GM18867 (cell line): ENCODE data around the gene TGFA.

ENCODE experiments used
- ATAC-seq: cut with Tn5 transposase; IDR thresholded peaks from one replicate; pipeline ENCODE4 v1.9.1; 2021; ENCODE audit warnings: mild to moderate bottlenecking, moderate library complexity; ENCODE audit not compliant: unreplicated experiment

TGFA gene

DNA sequence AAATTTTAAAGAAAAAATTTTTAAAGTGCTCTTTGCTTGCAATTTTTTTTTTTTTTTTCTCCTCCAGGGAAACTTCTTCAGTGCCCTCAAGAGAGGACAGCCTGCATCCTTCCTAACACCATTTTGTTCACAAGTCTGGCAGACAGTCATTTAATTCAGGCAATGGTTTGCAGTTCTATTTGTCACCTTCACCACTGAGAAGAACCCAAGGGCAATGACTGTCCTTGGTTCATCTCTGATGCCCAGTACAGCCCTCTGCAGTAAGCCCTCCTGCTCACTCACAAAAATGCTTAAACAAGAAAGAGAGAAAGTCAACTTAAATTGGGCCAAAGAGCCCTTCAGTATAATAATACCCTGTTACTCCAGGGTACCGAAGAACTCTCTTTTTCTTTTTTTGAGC is 52.4 kb downstream of the TGFA start:
- ATAC-seq, result no peak

DNA sequence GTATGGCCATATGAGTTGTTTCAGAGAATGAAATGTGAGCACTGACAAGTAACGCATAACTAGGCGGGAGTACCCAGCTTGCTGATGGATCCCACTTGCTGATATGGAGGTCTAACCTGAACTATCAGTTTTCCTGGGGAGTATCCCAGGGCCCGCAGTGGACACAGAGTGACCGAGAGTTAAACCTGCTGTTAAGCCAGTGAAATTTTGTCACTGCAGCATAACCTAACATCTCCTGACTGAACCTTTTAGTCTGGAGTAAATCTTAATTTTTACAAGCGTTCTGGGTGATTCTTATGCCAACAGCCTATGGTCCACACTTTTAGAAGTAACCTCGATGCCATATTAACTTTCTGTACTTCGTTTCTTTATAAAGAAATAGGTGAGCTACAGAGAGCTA is 54.4 kb downstream of the TGFA start:
- no peak for ATAC-seq

DNA sequence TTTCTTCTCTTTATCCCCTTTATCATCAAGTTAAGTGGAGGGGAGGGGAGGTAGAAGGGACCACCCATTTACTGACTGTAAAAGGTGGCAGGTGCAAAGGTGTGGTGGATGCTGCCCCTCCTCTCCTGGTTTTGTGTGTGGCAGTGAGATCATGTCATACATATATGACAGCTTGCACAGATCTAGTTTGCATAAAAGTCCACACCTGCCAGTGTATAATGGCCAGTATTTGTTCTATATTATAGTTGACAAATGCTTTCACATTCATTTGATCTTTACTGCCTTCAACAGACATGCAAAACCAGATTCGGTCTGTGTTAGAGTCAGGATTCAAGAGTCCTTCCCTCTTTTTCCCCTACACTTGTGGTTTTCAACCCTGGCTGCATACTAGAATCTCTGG is 55.1 kb downstream of the TGFA start:
- no peak for ATAC-seq

DNA sequence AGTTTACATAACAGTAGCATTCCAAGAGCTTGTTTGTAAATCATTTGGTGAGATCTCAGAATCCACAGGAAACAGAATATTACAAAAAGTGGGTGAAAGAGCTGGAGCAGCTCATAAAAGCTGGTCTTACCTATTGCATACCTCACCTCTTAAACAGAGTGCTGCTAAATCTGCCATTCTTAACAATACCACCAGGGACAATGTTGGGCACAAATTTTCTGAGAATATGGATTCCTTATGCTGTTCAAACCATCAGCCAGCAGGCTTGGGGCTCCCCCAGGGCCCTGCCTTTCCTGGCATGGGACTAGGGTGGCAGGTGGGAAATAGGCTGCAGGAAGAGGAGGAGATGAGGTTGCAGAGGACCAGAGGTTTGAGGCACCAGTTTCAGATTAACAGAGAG is 55.6 kb downstream of the TGFA start:
- ATAC-seq, result no peak

DNA sequence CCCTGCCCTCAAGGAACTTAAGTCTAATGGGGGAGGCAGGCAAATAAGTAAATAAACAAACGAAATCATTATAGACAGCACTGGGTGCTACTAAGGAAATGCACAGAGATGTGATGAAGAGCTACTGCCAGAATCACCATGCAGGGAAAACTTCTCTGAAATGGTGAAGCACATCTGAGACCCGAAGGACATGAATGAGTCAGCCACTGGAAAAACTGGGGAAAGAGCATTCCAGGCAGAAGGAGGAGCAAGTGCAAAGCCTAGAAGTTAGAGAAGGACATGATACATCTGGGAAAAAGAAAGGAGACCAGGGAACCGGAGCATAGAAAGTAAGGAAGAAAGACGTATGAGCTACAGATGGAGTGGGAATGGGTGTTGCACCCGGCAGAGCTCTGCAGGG is 56.8 kb downstream of the TGFA start:
- no peak for ATAC-seq

DNA sequence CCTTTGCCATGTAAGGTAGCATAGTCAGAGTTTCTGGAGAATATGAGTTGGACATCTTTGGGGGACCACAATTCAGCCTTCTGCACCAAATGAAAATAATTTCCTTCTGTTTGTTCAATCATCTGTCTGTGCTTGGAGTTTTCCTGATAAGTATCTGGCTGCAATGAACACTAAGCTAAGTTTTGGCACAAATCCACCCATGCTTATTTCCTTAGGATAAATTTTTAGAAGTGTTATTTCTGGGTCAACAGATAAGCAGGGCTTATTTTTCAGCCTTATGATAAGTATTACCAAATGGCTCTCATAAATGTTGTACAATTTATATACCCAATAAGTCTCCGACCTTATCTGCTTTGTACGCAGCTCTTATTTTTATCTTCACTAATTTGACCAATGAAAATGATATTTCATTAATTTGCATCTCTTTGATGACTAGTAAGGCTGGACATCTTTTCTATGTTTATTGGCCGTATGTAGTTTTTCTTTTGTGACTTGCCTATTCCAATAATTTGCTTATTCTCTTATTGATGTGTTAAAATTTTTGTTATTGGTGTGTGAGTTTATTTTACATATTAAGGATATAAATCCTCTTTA is 59.2 kb downstream of the TGFA start:
- no peak for ATAC-seq

DNA sequence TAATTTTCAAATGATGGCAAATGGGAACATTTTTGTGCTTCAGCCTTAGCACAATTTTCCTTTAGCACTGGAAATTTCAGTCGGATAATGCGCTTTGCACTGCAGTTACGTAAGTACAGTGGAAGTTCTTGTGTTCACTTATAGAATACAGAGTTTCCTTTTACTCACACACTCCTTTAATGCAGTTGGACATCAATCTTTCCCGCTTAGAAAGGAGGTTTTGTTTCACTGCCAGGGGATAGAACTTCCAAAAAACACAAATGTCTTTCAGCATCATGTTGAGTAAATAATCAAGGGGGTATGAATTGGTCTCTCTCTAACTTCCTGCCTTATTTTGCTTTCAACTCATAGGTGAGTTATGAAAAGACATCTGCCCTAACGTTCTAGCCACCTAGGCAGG is 63.2 kb downstream of the TGFA start:
- no peak for ATAC-seq

DNA sequence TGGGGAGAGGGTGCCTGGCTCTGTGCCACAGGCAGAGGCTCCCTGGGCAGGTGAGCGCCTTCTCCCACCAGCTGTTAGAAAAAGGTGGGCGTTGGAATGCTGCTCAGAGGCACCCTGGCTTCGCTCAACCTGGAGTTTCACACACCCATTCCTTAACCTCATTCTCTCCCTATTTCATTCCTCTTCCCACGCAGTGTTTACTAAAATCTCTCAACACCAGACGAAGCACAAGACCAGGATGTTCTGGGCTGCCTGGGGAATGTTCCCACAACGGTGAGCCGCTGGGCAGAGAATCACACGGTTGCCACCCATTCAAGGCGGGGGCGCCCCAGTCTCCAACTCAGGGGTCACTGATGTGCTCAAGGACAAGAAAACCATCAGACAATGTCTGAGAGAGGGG is 64.5 kb downstream of the TGFA start:
- no peak for ATAC-seq

DNA sequence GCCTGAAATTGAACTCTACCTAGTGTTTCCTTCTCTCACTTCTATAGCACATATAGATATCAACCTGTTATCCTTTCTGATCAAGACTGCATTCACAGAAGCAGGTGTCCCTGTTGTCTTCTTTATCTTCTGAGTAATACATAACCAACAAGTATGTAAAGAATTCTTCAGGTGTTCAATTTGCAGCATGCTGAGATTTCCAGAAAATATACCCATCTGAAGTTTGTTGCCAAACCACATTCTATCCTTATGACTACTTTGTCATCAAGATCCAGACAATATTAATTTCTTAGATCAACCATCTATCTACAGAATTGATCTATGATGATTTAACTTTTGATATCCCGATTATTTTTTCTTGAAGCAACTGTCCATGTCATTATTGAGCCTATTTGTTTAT is 69.5 kb downstream of the TGFA start:
- ATAC-seq, result no peak

DNA sequence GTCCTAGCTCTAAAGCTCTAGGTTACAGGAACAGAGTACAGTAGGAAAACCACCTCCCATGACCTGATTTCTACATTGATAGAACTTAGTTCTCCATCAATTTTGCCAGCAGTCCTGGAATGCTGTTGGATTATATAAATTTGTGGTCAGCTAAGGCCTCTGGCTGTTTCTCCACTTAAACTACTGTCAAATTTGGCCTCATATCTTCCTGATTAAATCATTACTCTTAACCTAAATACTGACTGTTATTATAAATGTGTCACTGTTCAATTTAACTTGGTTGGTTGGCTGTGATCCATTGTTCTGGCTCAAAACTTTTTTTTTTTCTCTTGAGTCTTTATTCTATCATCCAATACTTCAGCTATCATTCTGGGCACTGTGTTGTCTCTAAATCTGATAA is 71.2 kb downstream of the TGFA start:
- no peak for ATAC-seq

DNA sequence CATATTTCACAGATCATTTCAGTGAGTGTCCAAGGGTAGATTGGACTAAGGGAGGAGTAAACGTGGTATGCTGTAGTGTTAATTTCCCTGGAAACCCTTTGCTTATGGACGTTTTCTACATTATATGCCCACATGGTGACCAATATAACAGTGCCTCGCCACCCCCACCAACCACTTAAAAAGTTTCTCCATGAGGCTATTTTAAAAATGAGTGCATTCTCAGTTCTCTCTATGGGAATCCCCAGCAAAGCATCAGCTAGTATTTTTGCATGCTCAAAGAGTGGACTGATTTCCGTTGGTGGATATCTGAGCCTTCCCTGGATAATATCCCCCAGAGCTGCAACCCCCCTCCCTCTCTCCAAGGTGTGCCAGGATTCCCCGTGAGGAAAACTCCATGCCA is 73.2 kb downstream of the TGFA start:
- no peak for ATAC-seq

DNA sequence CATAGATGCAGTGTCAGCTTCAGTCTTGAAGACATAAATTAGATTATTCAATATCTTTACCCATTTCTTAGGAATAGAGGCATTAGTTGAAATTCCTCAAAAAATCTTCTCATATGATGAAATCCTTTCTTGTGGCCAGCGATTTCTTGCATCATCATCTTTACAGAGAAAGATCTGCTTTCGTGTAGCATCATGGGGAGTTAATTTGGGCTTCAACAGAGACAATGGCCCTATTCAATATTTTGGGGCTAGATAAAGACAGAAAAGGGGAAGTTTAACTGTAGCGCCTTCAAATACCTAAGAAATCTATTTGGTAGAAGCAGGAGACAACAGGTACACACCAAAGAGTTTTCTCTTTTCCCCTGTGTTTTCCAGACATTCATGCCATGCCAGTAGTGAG is 73.8 kb downstream of the TGFA start:
- no peak for ATAC-seq

DNA sequence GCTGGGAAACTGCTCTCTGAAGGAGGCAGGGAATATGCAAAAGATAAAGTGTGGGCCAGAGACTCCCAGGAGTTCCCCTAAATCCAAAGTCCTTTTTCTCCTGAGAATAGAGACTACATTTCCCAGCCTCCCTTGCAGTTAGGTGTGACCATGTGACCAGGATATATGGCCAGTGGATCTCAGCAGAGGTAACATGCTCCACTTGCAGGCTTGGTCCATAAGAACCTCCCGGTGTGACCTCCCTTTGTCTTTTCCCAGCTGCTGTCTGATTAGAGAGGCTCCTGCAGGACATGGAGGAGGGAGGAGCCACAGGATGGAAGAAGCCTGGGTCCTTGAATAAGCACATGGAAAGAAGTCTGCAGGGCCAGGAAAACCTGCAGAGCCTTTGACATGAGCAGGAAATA is 76.2 kb downstream of the TGFA start:
- no peak for ATAC-seq

DNA sequence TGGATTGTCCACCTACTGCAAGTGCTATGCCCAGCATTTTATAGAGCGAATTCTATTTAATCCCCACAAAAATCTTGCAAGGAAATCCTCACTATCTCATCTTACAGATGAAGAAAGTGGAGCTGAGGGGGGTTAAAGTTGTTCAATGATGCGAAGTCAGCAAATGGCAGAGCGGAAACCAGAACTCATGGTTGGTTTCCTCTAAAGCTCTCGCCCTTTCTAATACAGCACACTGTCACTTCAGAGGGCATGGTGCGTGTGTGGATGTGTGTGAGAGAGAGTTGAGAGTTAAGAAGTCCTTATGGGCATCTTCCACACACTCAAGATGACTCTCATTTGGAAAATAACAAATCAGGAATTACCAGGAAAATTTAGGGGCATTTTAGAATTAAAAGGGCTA is 78.4 kb downstream of the TGFA start:
- ATAC-seq, result no peak

DNA sequence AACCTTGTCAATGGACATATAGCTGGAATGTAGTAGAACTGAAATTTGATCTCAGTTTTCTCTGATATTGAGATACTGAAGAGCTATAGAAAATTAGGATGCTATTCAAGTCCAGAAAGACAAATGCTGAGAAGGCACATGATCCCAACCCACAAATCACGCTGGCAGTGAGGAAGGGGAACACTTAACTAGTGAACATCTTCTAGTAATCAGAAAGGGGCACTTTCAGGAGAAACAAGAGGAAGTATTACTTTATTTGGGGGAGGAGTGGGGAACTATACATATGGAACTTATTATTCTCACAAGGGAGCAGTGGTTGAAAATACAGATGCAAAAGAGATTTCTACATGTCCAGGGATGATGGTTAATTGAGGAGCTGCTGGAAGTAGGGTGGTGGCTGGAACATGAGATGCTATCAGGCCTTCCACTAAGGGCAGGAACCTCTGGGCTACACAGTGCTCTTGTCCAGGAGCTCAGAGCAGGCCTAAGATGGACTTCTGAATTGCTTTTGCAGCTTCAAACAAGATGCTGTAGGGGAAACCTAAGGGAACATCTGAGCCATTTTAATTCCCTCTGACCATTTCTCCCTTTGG is 79.3 kb downstream of the TGFA start:
- ATAC-seq, result no peak

DNA sequence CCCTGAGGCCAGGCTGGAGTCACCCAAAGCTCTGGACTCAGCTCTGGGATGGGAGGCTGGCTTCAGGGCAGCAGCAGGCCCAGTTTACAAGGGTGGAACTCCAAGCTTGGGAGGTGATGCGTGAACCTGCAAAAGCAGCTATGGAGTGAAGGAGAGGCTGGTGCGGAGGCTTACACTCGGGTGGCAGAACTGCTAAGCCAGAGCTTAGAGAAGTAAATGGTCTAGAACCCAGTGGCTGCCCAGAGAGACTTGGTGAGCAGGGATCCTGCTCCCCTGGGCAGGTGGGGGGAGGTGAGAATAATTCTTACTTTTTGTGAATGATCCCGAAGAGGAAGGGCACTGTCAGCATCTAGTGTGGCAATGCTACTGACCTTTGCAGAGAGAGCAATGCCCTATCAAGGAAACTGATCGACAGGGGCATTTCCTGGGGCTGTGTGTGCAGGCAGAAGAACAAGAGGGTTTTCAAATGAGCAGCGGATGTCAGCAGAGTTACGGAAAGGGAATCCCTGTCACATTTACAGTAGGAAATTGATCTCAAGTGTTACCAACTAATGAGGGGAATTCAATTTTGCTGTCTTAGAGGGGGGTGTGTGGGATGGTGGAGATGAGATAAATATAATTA is 80.4 kb downstream of the TGFA start:
- no peak for ATAC-seq

DNA sequence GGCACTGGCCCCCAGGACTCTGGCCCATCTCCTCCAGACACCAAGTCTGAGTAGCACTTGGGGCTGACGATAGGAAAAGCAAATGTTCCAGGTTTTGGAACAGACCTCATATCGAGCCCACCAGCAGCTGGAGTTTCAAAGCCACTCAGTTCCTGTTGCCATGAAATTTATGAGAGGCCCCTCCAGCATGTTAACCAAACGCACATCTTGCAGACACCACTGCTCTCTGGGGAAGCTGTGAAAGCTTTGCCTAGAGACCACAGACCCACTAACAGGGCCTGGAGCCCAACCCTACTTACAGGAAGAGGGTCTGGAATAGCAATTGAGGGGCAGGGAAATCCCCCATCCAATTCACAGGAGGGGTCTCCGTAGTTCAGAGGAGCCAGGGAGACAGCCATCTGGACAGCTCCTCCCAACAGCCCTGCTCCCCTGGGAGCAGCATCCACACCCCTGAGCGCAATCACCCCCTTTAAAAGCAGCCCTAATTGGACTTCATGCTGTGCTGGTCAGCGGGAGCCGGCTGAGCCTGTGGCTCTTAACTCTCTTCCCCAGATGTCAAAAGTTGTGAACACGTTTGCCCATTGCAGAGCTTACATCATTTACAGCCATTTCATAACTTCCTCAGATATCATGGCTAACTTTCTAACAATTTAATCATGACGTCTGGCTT is 81.3 kb downstream of the TGFA start:
- ATAC-seq, result no peak

DNA sequence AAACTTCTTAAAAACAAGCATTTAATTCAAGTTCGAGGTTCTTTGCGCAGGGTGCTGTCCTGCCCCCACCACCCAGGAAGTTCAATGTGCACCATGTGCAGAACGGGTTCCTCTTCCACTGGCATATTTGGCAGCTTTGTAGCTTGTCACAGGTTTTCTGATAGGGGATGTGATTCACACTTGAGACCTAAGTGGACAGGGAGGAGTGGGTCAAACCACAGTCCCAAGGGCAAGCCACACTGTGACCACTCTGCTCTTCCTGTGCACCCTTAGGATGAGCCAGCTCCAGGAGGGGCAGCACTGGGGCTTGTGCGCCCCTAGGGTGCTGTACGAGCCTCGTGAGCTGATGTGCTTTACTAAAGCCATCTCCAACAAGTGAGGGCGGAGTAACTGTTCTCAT is 82.5 kb downstream of the TGFA start:
- ATAC-seq, result no peak

DNA sequence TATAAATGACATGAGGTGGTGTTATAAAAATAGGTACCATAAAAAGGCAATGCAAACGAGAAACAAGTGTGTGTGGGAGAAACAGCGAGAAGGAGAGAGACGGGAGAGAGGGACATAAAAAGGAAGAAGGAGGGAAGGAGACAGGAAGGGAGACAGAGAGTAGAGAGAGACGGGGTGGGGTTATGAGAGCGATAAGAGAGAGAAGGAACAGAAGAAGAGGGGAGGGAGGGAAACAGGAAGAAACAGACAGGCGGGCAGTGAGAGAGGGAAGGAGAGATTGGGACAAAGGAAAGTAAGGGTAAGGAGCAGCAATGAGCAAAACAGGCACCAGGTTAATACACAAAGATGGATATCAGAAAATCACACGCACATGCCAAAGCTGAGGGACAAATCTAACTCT is 83.7 kb downstream of the TGFA start:
- no peak for ATAC-seq

DNA sequence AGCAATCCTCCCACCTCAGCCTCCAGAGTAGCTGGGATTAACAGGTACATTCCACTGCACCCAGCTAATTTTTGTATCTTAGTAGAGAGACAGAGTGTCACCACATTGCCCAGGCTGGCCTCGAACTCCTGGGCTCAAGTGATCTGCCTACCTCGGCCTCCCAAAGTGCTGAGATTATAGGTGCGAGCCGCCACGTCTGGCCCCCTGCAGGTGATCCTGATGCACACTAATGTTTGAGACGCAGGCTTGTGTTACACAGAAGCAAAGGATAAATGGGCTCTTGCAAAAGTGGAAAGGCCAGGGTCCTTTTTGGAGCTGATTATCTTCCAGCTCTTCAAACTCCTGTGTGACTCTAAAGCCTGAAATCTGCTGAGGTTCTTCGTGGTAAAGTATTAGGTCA is 84.2 kb downstream of the TGFA start:
- ATAC-seq, result no peak

DNA sequence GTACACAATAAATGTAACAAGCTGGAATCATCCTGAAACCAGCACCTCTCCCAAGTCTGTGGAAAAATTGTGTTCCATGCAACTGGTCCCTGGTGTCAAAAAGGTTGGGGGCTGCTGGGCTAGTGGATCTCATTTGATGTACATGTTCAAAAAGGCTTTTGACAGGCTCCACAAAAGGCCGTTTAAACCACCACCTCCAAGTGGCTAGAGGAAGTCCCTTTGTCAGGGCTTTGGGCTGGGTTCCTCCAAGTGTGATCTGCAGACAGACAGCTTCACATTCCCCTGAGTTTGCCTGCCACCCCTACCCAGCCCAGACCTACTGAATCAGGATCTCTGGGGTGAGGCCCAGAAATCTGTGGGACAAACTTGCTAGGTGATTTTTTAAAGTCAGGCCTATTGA is 84.7 kb downstream of the TGFA start:
- no peak for ATAC-seq
